ENCODE measurements around the gene DPYSL5.

DPYSL5 gene

GRCh38 chr2:26927221-26927620 is 79.3 kb downstream of the DPYSL5 start:
- Mint-ChIP-seq H3K9me3 (no peaks in the 10 kb centered on the region), H3K4me3 (no peak overlapping the region), H3K4me1 (ENCODE audit: low read depth) (peaks cover 9% of the 10 kb centered on the region), H3K27ac (no peak overlapping the region), H3K36me3 (ENCODE audit: low read depth) (no peaks in the 10 kb centered on the region), H3K27me3 (peaks cover 11% of the 10 kb centered on the region)
- intact Hi-C loops (cut with micrococcal nuclease): no loop called here

- Mint-ChIP-seq H3K27me3 (peaks cover 24% of the 10 kb centered on the region), H3K36me3 (ENCODE audit: low read depth) (no peaks in the 10 kb centered on the region), H3K4me1 (ENCODE audit: low read depth) (no peaks in the 10 kb centered on the region), H3K27ac (no peak overlapping the region), H3K4me3 (no peak overlapping the region), H3K9me3 (no peaks in the 10 kb centered on the region)
- intact Hi-C loops (cut with micrococcal nuclease): no loop called here
Measured at GRCh38 chr2:26932974-26933373, 85.0 kb downstream of the DPYSL5 start.

GRCh38 chr2:26933431-26934334 is 85.8 kb downstream of the DPYSL5 start:
- no peak overlapping the region for H3K27ac Mint-ChIP-seq
- no peaks in the 10 kb centered on the region for H3K4me1 Mint-ChIP-seq (ENCODE audit: low read depth)
- peaks cover 24% of the 10 kb centered on the region for H3K27me3 Mint-ChIP-seq
- no peaks in the 10 kb centered on the region for H3K9me3 Mint-ChIP-seq
- no peak overlapping the region for H3K4me3 Mint-ChIP-seq
- intact Hi-C loops (cut with micrococcal nuclease): no loop called here
- H3K36me3 Mint-ChIP-seq (ENCODE audit: low read depth): no peaks in the 10 kb centered on the region

- Mint-ChIP-seq H3K36me3 (ENCODE audit: low read depth) (no peaks in the 10 kb centered on the region), H3K27ac (no peak overlapping the region), H3K4me3 (no peak overlapping the region), H3K9me3 (no peaks in the 10 kb centered on the region), H3K27me3 (peaks cover 22% of the 10 kb centered on the region), H3K4me1 (ENCODE audit: low read depth) (no peaks in the 10 kb centered on the region)
- intact Hi-C loops (cut with micrococcal nuclease): no loop called here
Measured at GRCh38 chr2:26934335-26934724, 86.4 kb downstream of the DPYSL5 start.

- intact Hi-C loops (cut with micrococcal nuclease): no loop called here
- H3K27ac Mint-ChIP-seq: no peak overlapping the region
- no peak overlapping the region for H3K4me3 Mint-ChIP-seq
- no peaks in the 10 kb centered on the region for H3K4me1 Mint-ChIP-seq (ENCODE audit: low read depth)
- H3K27me3 Mint-ChIP-seq: peaks cover 20% of the 10 kb centered on the region
- no peaks in the 10 kb centered on the region for H3K9me3 Mint-ChIP-seq
- no peaks in the 10 kb centered on the region for H3K36me3 Mint-ChIP-seq (ENCODE audit: low read depth)
Measured at GRCh38 chr2:26934985-26935384, 87.1 kb downstream of the DPYSL5 start.

- Mint-ChIP-seq H3K27me3 (peaks cover 21% of the 10 kb centered on the region), H3K27ac (no peak overlapping the region), H3K4me3 (no peak overlapping the region), H3K4me1 (ENCODE audit: low read depth) (no peaks in the 10 kb centered on the region), H3K9me3 (no peaks in the 10 kb centered on the region), H3K36me3 (ENCODE audit: low read depth) (no peaks in the 10 kb centered on the region)
- intact Hi-C loops (cut with micrococcal nuclease): no loop called here
Measured at GRCh38 chr2:26936855-26937254, 88.9 kb downstream of the DPYSL5 start.

- H3K36me3 Mint-ChIP-seq (ENCODE audit: low read depth): no peaks in the 10 kb centered on the region
- no peak overlapping the region for H3K27ac Mint-ChIP-seq
- no peak overlapping the region for H3K4me3 Mint-ChIP-seq
- H3K27me3 Mint-ChIP-seq: peaks cover 29% of the 10 kb centered on the region
- peaks cover 6% of the 10 kb centered on the region for H3K4me1 Mint-ChIP-seq (ENCODE audit: low read depth)
- intact Hi-C loops (cut with micrococcal nuclease): no loop called here
- no peaks in the 10 kb centered on the region for H3K9me3 Mint-ChIP-seq
Measured at GRCh38 chr2:26938399-26939118, 90.6 kb downstream of the DPYSL5 start.

- Mint-ChIP-seq H3K4me1 (ENCODE audit: low read depth) (peaks cover 6% of the 10 kb centered on the region), H3K36me3 (ENCODE audit: low read depth) (no peaks in the 10 kb centered on the region), H3K4me3 (no peak overlapping the region), H3K27ac (no peak overlapping the region), H3K27me3 (peaks cover 27% of the 10 kb centered on the region), H3K9me3 (no peaks in the 10 kb centered on the region)
- intact Hi-C loops (cut with micrococcal nuclease): no loop called here
Measured at GRCh38 chr2:26940001-26940400, 92.1 kb downstream of the DPYSL5 start.

GRCh38 chr2:26941486-26941885 is 93.6 kb downstream of the DPYSL5 start:
- H3K4me1 Mint-ChIP-seq (ENCODE audit: low read depth): peaks cover 6% of the 10 kb centered on the region
- H3K4me3 Mint-ChIP-seq: no peak overlapping the region
- intact Hi-C loops (cut with micrococcal nuclease): no loop called here

GRCh38 chr2:26942543-26943295 is 94.8 kb downstream of the DPYSL5 start:
- Mint-ChIP-seq H3K4me3 (no peak overlapping the region), H3K9me3 (no peaks in the 10 kb centered on the region), H3K27me3 (peaks cover 26% of the 10 kb centered on the region), H3K4me1 (ENCODE audit: low read depth) (peaks cover 6% of the 10 kb centered on the region), H3K27ac (no peak overlapping the region), H3K36me3 (ENCODE audit: low read depth) (no peaks in the 10 kb centered on the region)
- intact Hi-C loops (cut with micrococcal nuclease): loop anchor here (1.0 kb wide), 1 partner anchor 96 kb away; no protein-coding TSS in a partner anchor

More at GRCh38 chr2:26941486-26941885, 93.6 kb downstream of the DPYSL5 start:
- Mint-ChIP-seq H3K27me3 (peaks cover 24% of the 10 kb centered on the region), H3K27ac (no peak overlapping the region), H3K36me3 (ENCODE audit: low read depth) (no peaks in the 10 kb centered on the region), H3K9me3 (no peaks in the 10 kb centered on the region)

GRCh38 chr2:26945991-26946750 is 98.2 kb downstream of the DPYSL5 start:
- H3K9me3 Mint-ChIP-seq: no peaks in the 10 kb centered on the region
- H3K27ac Mint-ChIP-seq: no peak overlapping the region
- peaks cover 30% of the 10 kb centered on the region for H3K27me3 Mint-ChIP-seq
- H3K36me3 Mint-ChIP-seq (ENCODE audit: low read depth): no peaks in the 10 kb centered on the region
- H3K4me3 Mint-ChIP-seq: no peak overlapping the region
- intact Hi-C loops (cut with micrococcal nuclease): no loop called here
- peaks cover 6% of the 10 kb centered on the region for H3K4me1 Mint-ChIP-seq (ENCODE audit: low read depth)

GRCh38 chr2:26946841-26947784 is 99.2 kb downstream of the DPYSL5 start:
- no peak overlapping the region for H3K4me3 Mint-ChIP-seq
- H3K4me1 Mint-ChIP-seq (ENCODE audit: low read depth): peaks cover 6% of the 10 kb centered on the region
- H3K27ac Mint-ChIP-seq: no peak overlapping the region
- H3K36me3 Mint-ChIP-seq (ENCODE audit: low read depth): no peaks in the 10 kb centered on the region
- peaks cover 30% of the 10 kb centered on the region for H3K27me3 Mint-ChIP-seq
- intact Hi-C loops (cut with micrococcal nuclease): no loop called here
- H3K9me3 Mint-ChIP-seq: no peaks in the 10 kb centered on the region
